Gastroesophageal sphincter (tissue), 4 donors: ENCODE data around the gene DNAH10. TPM values are rescaled to one million over a fixed set of nuclear protein-coding genes. Genes with fewer than 3 reads are reported as not detected.
A peak's percentile ranks its signal among the peaks of the same experiment; 100 is the strongest.

ENCODE experiments used
- ATAC-seq: fragments of 150-250 bp; one replicate; pipeline ENCODE4 v1.9.1; 2016; ENCODE audit warnings: mild to moderate bottlenecking, moderate library complexity
- H3K27ac ChIP-seq, 4 donors: fragments of 200-600 bp; sonication (generic) in 3 of 4; 1 replicate in 3 of 4; 2 replicates in 1 of 4; pipeline ENCODE4 v1.5.1; 2016 to 2019
- H3K27me3 ChIP-seq: fragments of 200-600 bp; sonication (generic); one replicate; pipeline ENCODE4 v1.5.1; 2019
- H3K36me3 ChIP-seq, 2 donors: fragments of 200-600 bp; sonication (generic); one replicate each; pipeline ENCODE4 v1.5.1; 2019; ENCODE audit warnings: control low read depth in 1 of 2
- H3K4me1 ChIP-seq, 3 donors: fragments of 200-600 bp; sonication (generic); 1 replicate in 2 of 3; 2 replicates in 1 of 3; pipeline ENCODE4 v1.5.1; 2016 to 2019; ENCODE audit warnings: control low read depth in 2 of 3
- H3K4me3 ChIP-seq, 2 donors: fragments of 200-600 bp; sonication (generic); one replicate each; pipeline ENCODE4 v1.5.1; 2019; ENCODE audit warnings: mild to moderate bottlenecking in 1 of 2, moderate library complexity in 1 of 2
- H3K9me3 ChIP-seq, 3 donors: fragments of 200-600 bp; sonication (generic); one replicate each; pipeline ENCODE4 v1.5.1; 2017 to 2019; ENCODE audit warnings: control low read depth in 2 of 3
- EP300 ChIP-seq: sonication (generic); formaldehyde crosslinking; IDR thresholded peaks from one replicate; pipeline ENCODE4 v1.6.1; 2017; ENCODE audit warnings: antibody characterized with exemption, mild to moderate bottlenecking
- POLR2A ChIP-seq, 2 donors: fragments of 450-650 bp; IDR thresholded peaks; one replicate each; pipeline ENCODE4 v1.6.1; 2017; ENCODE audit warnings: antibody characterized with exemption in 2 of 2, mild to moderate bottlenecking in 2 of 2, moderate library complexity in 1 of 2
- POLR2AphosphoS5 ChIP-seq: sonication (generic); formaldehyde crosslinking; IDR thresholded peaks from one replicate; pipeline ENCODE4 v1.6.1; 2017; ENCODE audit warnings: antibody characterized with exemption
- WGBS, 2 donors: methylation state at CpG; one replicate each; pipeline ENCODE4 v1.1.5; 2018; ENCODE audit warnings: low coverage in 1 of 2; 5-methylcytosine and 5-hydroxymethylcytosine counted together
- total RNA-seq, 4 donors: library from RNA; depleted of rRNA; stranded (reverse); fragments of >200 nt; gene quantifications; one replicate each; pipeline ENCODE4 v1.1.0, GENCODE V29; 2016
- TF ChIP-seq, protein P1 (sequence below), 4 experiments: fragments of 200-600 bp in 2 of 4; fragments of 450-650 bp in 2 of 4; sonication (generic) in 1 of 4; IDR thresholded peaks; one replicate each; pipeline ENCODE4 v1.5.1; 2017 to 2019; ENCODE audit warnings: antibody characterized with exemption in 4 of 4, mild to moderate bottlenecking in 2 of 4, moderate library complexity in 2 of 4

The DNAH10 gene
- total RNA-seq, 4 donors from 2014 or later: not detected

DNA sequence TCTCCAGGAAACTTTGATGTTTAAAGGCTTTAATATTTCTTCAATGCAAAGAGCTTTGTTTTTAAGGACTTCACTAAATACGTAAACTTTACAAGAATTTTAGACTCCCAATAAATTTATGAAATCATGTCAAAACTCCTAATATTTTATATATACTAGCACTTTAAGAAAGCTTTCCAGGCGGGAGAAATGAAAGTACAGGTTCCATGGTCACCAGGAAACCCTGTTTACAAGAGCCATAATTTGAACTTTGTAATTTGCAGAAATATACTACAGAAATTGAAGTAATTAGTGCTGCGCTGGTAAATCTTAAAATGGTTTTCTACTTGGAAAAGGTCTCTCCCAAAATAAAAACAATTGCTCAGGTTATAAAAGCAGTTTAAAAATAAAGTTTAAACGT is 201.7 kb downstream of the DNAH10 start:
- TF ChIP-seq POLR2A (IDR thresholded peaks at IDR 0.05) (no peak), EP300 (no peak), POLR2AphosphoS5 (no peak)
- TF ChIP-seq, protein P1, sequence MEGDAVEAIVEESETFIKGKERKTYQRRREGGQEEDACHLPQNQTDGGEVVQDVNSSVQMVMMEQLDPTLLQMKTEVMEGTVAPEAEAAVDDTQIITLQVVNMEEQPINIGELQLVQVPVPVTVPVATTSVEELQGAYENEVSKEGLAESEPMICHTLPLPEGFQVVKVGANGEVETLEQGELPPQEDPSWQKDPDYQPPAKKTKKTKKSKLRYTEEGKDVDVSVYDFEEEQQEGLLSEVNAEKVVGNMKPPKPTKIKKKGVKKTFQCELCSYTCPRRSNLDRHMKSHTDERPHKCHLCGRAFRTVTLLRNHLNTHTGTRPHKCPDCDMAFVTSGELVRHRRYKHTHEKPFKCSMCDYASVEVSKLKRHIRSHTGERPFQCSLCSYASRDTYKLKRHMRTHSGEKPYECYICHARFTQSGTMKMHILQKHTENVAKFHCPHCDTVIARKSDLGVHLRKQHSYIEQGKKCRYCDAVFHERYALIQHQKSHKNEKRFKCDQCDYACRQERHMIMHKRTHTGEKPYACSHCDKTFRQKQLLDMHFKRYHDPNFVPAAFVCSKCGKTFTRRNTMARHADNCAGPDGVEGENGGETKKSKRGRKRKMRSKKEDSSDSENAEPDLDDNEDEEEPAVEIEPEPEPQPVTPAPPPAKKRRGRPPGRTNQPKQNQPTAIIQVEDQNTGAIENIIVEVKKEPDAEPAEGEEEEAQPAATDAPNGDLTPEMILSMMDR (IDR thresholded peaks at IDR 0.05): no peak
- H3K9me3 ChIP-seq: no peaks in the 10 kb centered on the region
- H3K36me3 ChIP-seq: peaks cover 0 to 15% of the 10 kb centered on the region in 2 donors
- 90 to 93% methylated on average over 4 of the region's 4 CpGs for WGBS, 2 donors
- no peak overlapping the region for H3K27ac ChIP-seq
- peaks cover 0 to 10% (median 0%) of the 10 kb centered on the region in 3 donors for H3K4me1 ChIP-seq
- no peak overlapping the region for H3K4me3 ChIP-seq
- no peak for ATAC-seq
- no peaks in the 10 kb centered on the region for H3K27me3 ChIP-seq

DNA sequence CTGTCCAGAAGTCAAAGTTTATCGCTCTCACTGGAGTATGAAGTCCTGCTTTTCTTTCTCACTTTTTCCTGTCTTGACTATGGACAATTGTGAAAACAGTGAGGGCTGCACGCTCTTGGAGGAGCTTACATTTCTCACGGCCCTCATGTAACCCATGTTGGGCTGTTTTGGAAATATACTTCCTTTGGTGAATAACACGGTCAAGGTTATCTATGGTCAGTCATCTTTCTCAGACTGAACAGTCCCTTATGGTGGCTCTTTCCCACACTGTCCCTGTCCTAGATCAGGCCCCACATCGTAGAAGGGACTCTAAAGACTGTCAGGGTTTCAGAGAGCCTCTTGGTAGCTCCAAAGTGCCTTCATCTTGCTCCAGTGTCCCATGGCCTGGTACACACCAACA is 203.3 kb downstream of the DNAH10 start:
- H3K4me3 ChIP-seq: no peak overlapping the region
- 48 to 55% methylated on average over 4 to 5 of the region's 5 CpGs for WGBS, 2 donors

DNA sequence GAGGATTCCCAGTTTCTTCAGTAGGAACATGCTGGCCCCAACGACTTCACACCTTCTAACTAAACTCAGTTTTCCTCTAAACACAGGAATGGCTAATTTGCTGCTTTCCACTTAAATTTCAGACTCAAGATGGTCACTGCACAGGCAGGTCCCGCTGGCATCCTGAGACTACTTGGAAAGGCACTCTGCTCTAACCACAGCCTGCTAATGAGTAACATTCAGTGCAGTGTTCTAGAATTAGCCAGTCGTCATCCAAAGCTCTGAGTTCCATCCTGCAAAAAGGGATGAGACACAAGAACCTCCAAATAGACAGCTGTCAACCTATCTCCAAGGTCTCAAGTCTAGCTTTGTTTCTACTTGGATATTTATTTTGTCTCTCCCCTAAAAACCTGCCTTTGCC is 204.5 kb downstream of the DNAH10 start:
- H3K27ac ChIP-seq: no peak overlapping the region
- peaks cover 0 to 8% of the 10 kb centered on the region in 2 donors for H3K36me3 ChIP-seq
- 75 to 81% methylated on average over 3 of the region's 3 CpGs for WGBS, 2 donors
- no peaks in the 10 kb centered on the region for H3K27me3 ChIP-seq
- TF ChIP-seq, protein P1 (IDR thresholded peaks at IDR 0.05): no peak
- no peak for TF ChIP-seq POLR2AphosphoS5
- TF ChIP-seq POLR2A (IDR thresholded peaks at IDR 0.05): no peak
- ATAC-seq: no peak
- no peaks in the 10 kb centered on the region for H3K9me3 ChIP-seq
- peaks cover 0 to 38% (median 0%) of the 10 kb centered on the region in 3 donors for H3K4me1 ChIP-seq
- no peak overlapping the region for H3K4me3 ChIP-seq

More for the DNA sequence above, 203.3 kb downstream of the DNAH10 start:
- Histone ChIP-seq H3K27ac (no peak overlapping the region), H3K9me3 (no peaks in the 10 kb centered on the region), H3K36me3 (peaks cover 0 to 8% of the 10 kb centered on the region in 2 donors), H3K4me1 (peaks cover 0 to 25% (median 0%) of the 10 kb centered on the region in 3 donors), H3K27me3 (no peaks in the 10 kb centered on the region)
- TF ChIP-seq POLR2AphosphoS5 (no peak), POLR2A (IDR thresholded peaks at IDR 0.05) (no peak), EP300 (no peak)
- TF ChIP-seq, protein P1 (IDR thresholded peaks at IDR 0.05): no peak
- no peak for ATAC-seq

DNA sequence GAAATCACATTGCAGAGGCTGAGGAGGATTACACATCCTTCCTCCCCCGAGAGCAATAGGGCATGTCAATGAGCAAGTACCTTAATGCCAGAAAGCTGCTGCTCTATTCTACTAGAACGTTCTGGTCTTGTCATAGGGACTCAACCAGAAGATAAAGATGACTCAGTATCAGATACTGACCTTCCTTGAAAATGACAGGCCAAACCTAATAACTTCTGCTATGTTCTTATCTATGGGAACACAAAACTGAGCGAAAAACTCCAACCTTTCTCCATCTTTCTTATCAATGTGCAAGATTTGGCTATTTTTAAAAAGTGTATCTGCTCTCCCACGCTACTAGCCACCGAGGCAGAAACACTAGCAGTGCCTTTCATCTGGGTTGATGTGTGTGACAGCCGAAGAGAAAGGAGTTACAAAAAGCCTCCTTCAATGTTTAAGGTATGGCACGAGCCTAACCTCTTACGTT is 205.1 kb downstream of the DNAH10 start:
- Histone ChIP-seq H3K27me3 (no peaks in the 10 kb centered on the region), H3K36me3 (peaks cover 0 to 8% of the 10 kb centered on the region in 2 donors), H3K9me3 (no peaks in the 10 kb centered on the region), H3K27ac (no peak overlapping the region), H3K4me3 (no peak overlapping the region), H3K4me1 (peaks cover 0 to 42% (median 0%) of the 10 kb centered on the region in 3 donors)
- TF ChIP-seq POLR2A (IDR thresholded peaks at IDR 0.05) (no peak), EP300 (no peak), POLR2AphosphoS5 (no peak)
- TF ChIP-seq, protein P1 (IDR thresholded peaks at IDR 0.05): no peak
- 75 to 81% methylated on average over 6 to 8 of the region's 8 CpGs for WGBS, 2 donors
- no peak for ATAC-seq

DNA sequence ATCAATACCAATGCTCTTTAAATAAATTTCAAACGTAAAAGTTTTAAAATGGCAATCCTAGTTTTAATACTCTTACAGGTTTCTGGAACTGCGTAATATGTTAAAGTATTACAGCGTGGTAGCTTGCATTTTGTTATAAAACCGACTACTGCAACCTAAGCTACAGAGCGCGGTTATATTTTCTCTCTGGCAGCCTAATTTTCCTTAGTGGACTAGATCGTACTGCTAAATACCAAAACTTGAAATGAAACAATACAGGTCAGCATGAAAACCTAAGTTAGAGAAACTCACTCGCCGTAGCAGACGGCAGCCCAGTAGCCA is 209.3 kb downstream of the DNAH10 start:
- Histone ChIP-seq H3K36me3 (peaks cover 0 to 4% of the 10 kb centered on the region in 2 donors), H3K27me3 (no peaks in the 10 kb centered on the region), H3K27ac (peak overlapping the region; percentile 93 to 98 (median 96)), H3K4me3 (peak overlapping the region; percentile 97 to 99), H3K4me1 (peaks cover 0 to 62% (median 6%) of the 10 kb centered on the region in 3 donors), H3K9me3 (no peaks in the 10 kb centered on the region)
- 22 to 25% methylated on average over 10 of the region's 10 CpGs for WGBS, 2 donors
- no peak for ATAC-seq
- TF ChIP-seq, protein P1 (IDR thresholded peaks at IDR 0.05): no peak
- TF ChIP-seq EP300 (no peak), POLR2AphosphoS5 (no peak)
